ENCODE results near the gene CUTA. TPM values are rescaled to one million over a fixed set of nuclear protein-coding genes. Genes with fewer than 3 reads are reported as not detected.

Gene CUTA, protein sequence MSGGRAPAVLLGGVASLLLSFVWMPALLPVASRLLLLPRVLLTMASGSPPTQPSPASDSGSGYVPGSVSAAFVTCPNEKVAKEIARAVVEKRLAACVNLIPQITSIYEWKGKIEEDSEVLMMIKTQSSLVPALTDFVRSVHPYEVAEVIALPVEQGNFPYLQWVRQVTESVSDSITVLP
- total RNA-seq (2022; extraction: Qiagen RNA extraction; ENCODE audit: low read depth) = 172 to 231 TPM (median 211 TPM) in 5 replicates

DNA sequence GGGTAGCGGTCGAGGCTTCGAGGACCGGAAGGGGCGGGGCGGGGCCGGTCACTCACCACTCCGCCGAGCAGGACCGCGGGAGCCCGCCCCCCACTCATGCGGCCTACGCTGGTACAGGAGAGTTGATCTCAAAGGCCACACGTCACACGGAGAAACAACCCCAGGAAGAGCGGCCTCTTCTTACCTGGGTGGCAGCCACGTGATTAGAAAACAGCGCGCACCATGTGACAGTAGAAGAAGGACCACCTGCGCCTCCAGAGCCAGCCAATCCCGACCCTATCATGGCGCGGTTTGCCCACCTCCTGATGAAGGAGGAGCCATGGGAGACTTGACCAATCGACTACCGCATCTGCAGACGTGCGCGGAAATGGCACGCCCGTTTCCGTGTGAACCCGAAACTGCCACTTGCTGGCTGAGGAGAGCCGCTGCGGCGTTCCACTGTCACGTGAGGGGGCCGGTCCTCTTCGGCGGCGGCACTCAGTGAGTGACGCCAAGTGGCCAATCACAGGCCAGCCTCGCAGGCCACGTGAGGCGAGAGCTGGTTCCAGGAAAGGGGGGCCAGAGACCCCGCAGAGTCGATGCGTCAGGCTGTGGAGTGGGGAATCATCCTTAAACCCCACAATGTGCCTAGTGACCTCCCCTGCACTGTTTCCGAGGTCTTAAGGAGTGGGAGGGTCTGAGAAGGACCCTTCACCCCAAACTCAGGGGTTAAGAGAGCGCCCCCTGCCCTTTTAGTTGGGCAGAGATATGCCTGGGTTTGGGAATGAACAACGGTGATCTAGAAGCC, at the start of gene CUTA:
Gene CUTA, minus strand, starts transcription at position 205 of the 787 bp plus-strand sequence. Its CDS starts 107 bp downstream, at position 98.

GRCh38 chr6:33454009-33454946, 36.4 kb upstream of the CUTA start, which contains the start of gene ZBTB9:
ZBTB9 (plus strand) TSS chr6:33454576; CDS start chr6:33455101, 525 bp downstream.

DNA sequence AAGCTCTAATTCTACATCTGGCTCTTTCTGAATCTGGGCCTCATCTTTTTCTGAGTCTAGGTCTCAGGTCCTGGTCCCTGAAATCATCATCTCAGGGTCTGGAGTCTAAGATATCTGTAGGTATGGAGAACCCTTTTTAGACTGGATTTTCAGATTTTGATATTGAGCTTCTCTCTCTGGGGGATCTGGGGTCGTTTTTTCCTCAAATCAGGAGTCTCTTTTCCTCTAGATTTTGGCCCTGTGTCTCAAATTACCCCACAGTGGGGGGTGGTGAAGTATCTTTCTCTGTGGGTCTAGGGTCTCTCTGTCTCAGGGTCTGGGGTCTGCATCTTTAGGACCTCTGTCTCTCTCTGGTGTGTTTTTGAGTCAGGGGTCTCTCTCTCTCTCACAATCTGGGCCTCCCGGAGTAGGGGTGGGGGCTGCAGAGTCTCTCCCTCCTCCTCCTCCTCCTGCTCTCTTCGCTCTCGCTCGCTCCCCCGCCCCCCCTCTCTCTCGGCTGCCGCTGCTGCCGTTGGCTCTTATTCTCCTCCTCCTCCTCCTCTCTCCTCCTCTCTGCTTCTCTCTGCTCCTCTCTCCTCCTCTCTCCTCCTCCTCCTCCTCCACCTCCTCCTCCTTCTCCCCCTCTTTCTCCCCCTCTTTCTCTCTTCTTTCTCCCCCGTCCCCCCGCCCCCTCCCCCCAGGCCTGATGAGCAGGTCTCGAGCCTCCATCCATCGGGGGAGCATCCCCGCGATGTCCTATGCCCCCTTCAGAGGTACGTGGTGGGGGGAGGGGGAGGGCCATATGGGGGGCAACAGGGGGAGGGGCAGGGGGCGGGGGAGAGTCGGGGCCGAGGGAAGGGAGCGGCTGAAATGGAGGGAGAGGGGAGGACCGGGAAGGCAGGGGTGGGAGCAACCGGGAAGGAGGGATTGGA, 1.9 kb upstream of the CUTA start, which contains the start of gene SYNGAP1:
Gene SYNGAP1, plus strand, starts transcription at position 486 of the 911 bp plus-strand sequence. Its CDS starts 200 bp downstream, at position 686.

DNA sequence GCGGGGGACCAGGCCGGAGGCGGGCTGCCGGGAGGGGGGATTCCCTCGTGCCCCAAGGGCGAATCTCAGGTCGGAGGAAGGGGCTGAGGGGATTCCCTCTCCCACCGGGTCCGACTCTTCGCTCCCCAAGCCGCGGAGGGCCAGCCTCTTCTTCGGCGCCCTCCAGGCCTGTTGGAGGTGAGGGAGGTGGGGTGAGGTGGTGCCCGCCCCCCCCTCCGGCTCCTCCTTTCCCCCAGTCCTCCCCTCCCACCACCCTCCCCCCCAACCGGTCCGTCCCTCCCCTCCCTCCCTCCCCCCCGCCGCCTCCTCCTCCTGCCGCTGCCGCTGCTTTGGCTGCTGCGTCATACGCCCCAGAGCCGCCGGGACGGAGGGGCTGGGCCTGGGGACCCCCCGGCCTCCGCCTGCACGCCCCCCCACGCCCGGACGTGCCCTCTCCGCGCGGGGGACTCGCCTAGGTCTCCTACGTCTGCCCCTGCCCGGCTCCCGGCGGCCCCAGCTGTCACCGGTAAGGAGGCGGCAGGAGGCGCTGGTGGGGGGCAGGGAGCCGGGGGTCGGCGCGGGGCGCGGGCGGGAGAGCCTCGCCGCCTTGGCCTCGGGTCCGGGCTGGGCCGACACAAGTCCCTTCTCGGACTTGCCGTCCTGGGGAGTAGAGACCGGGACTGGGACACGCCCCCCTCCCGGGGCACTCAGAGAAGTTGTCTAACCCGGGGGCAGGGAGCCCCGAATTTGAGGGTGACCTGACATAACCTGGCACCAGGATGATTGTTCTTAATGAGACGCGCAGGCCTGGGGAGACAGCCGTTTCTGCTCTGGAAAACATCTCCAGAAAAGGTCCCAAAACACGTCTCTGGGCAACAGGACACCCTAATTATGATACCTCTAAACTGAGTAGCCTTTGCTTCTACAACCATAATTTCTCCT, 6.9 kb downstream of the CUTA start, which contains the start of gene PHF1:
Gene PHF1, plus strand, starts transcription at position 304 of the 921 bp plus-strand sequence. CDS start 1,250 bp downstream, outside the sequence.

DNA sequence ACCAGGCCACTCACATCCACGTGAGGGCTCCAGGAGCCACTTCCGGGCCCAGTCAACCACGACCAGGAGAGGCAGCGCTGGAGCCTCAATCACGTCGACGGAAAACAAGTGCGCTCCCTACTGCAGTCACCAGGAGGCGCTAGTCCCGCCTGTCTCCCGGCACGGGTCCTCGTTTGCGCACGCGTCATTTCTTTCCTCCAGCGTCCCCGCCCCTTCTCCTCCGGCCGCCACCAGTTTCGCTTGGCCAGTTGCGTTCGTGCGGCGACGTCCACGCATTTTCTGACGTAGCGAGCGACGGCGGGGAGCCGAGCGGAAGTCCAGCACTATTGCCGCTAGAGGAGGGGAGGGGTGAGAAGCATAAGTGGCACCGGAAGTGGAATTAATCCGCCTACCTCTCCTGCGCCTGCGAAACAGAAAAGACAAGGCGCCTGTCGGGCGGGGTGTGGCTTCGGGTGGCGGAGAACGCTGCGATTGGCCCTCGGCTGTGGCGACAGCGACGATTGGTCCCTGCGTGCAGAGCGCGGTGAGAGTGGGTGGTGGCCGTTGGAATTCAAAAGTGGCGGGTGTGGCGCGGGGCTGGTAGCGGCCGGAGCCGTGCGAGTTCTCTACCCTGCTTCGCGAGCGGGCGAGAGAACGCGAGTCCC, 26.5 kb downstream of the CUTA start, which contains the start of gene KIFC1:
Gene KIFC1, plus strand, starts transcription at position 546 of the 644 bp plus-strand sequence. CDS start 163 bp downstream, outside the sequence.

Other genes with a start within 250 kb of the CUTA start
- 0.76 to 1.2 TPM (median 0.82 TPM) in 5 replicates for gene COL11A2, start 225.6 kb downstream of the CUTA start, total RNA-seq (2022; extraction: Qiagen RNA extraction; ENCODE audit: low read depth)
- 17.7 to 24.3 TPM (median 22.1 TPM) in 5 replicates for gene RXRB, start 217.4 kb downstream of the CUTA start, total RNA-seq (2022; extraction: Qiagen RNA extraction; ENCODE audit: low read depth)
- gene SLC39A7, start 217.2 kb downstream of the CUTA start, total RNA-seq (2022; extraction: Qiagen RNA extraction; ENCODE audit: low read depth) = 115 to 124 TPM (median 121 TPM) in 5 replicates
- gene HSD17B8, start 213.5 kb downstream of the CUTA start, total RNA-seq (2022; extraction: Qiagen RNA extraction; ENCODE audit: low read depth) = 13.2 to 15.8 TPM (median 14.3 TPM) in 5 replicates
- gene RING1, start 209.6 kb downstream of the CUTA start, total RNA-seq (2022; extraction: Qiagen RNA extraction; ENCODE audit: low read depth) = 18.0 to 27.4 TPM (median 24.9 TPM) in 5 replicates
- 14.6 to 18.9 TPM (median 17.0 TPM) in 5 replicates for gene VPS52, start 146.2 kb downstream of the CUTA start, total RNA-seq (2022; extraction: Qiagen RNA extraction; ENCODE audit: low read depth)
- 2,487 to 2,796 TPM (median 2,684 TPM) in 5 replicates for gene RPS18, start 146.0 kb downstream of the CUTA start, total RNA-seq (2022; extraction: Qiagen RNA extraction; ENCODE audit: low read depth)
- 0.38 to 0.72 TPM (median 0.55 TPM) in 5 replicates for gene B3GALT4, start 141.0 kb downstream of the CUTA start, total RNA-seq (2022; extraction: Qiagen RNA extraction; ENCODE audit: low read depth)
- gene WDR46, start 128.9 kb downstream of the CUTA start, total RNA-seq (2022; extraction: Qiagen RNA extraction; ENCODE audit: low read depth) = 54.6 to 65.6 TPM (median 56.1 TPM) in 5 replicates
- gene PFDN6, start 128.5 kb downstream of the CUTA start, total RNA-seq (2022; extraction: Qiagen RNA extraction; ENCODE audit: low read depth) = 103 to 126 TPM (median 110 TPM) in 5 replicates
- 12.4 to 15.7 TPM (median 13.9 TPM) in 5 replicates for gene RGL2, start 119.2 kb downstream of the CUTA start, total RNA-seq (2022; extraction: Qiagen RNA extraction; ENCODE audit: low read depth)
- 36.9 to 47.0 TPM (median 40.6 TPM) in 5 replicates for gene TAPBP, start 104.0 kb downstream of the CUTA start, total RNA-seq (2022; extraction: Qiagen RNA extraction; ENCODE audit: low read depth)
- 2.5 to 4.2 TPM (median 3.8 TPM) in 5 replicates for gene ZBTB22, start 100.4 kb downstream of the CUTA start, total RNA-seq (2022; extraction: Qiagen RNA extraction; ENCODE audit: low read depth)
- gene DAXX, start 95.1 kb downstream of the CUTA start, total RNA-seq (2022; extraction: Qiagen RNA extraction; ENCODE audit: low read depth) = 36.0 to 45.0 TPM (median 38.2 TPM) in 5 replicates
- 40.9 to 46.6 TPM (median 43.1 TPM) in 5 replicates for gene KIFC1, start 26.3 kb downstream of the CUTA start, total RNA-seq (2022; extraction: Qiagen RNA extraction; ENCODE audit: low read depth)
- gene PHF1, start 7.1 kb downstream of the CUTA start, total RNA-seq (2022; extraction: Qiagen RNA extraction; ENCODE audit: low read depth) = 14.1 to 20.9 TPM (median 18.6 TPM) in 5 replicates
- gene SYNGAP1, start 2.0 kb upstream of the CUTA start, total RNA-seq (2022; extraction: Qiagen RNA extraction; ENCODE audit: low read depth) = 3.9 to 6.9 TPM (median 4.9 TPM) in 5 replicates
- gene ZBTB9, start 36.5 kb upstream of the CUTA start, total RNA-seq (2022; extraction: Qiagen RNA extraction; ENCODE audit: low read depth) = 11.6 to 12.5 TPM (median 11.7 TPM) in 5 replicates
- 32.0 to 39.3 TPM (median 38.0 TPM) in 5 replicates for gene BAK1, start 162.2 kb upstream of the CUTA start, total RNA-seq (2022; extraction: Qiagen RNA extraction; ENCODE audit: low read depth)
- gene ITPR3, start 203.2 kb upstream of the CUTA start, total RNA-seq (2022; extraction: Qiagen RNA extraction; ENCODE audit: low read depth) = 32.8 to 46.5 TPM (median 37.0 TPM) in 5 replicates

All from A549 treated with CpdA at 1 μM for 4 hours (cell line).